CD1c-positive myeloid dendritic cell (primary cell): ENCODE measurements around the gene GATA2.

Source experiments
- DNase-seq: peaks from one replicate; pipeline ENCODE4 v3.0.0-alpha.2; 2016; ENCODE audit errors: extremely low spot score

The GATA2 gene

DNA sequence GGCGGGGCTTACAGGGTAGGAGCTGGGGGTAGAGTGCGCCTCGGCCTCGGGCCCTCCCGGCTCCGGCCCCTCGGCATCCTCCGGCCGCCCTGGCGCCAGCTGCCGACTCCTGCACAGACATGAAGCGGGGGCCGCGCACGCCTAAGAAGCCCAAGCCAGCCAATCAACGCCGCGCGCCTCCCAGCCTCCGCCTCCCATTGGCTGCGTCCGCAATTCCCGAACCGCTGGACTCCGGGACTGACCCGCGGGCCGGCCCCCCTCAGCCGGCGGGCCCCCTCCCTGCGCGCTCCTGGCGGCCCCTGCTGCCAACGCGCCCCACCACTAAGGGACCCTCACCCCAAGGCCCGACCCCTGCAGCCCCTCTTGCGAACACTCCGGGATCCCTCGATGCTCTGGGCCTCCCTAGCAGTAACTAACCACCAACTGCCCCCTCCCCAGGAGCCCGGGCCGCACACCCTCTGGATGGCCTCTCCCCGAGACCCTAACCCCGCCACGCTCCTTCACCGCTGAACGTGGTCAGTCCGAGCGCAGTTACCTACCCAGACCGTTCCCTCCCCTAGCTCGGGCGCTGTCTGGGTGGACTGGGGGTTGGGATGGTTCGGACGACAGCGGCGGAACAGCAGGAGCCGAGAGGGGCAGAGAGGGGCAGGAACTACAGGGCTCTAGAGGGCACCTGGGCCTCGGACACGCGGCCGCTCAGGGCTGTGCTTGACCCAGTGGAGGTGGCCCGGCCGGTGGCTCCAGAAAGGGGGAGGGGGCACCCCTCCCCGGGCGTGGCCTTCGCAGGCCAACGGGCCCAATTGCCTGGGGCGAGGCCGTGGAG lies 5.0 kb downstream of the GATA2 start:
- peak; percentile 62 for DNase-seq

DNA sequence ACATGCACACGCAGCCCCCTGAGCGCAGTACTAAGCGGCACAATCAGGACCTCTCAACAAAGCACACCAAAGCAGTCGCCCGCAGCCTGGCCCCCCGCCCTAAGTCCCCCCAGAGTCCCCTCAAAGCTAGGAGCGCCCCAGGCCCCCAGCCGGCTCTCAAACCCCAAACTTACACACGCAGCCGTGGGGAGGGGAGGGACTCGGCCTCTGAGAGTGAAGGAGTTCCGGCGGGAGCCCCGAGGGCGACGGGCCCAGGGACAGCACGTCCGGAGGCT lies 5.5 kb downstream of the GATA2 start:
- DNase-seq = no peak

- peak; percentile 15 for DNase-seq
These were observed 6.1 kb downstream of the GATA2 start for GRCh38 chr3:128486681-128487537.

GRCh38 chr3:128486205-128486628 lies 6.8 kb downstream of the GATA2 start:
- no peak for DNase-seq

- DNase-seq = no peak
These were observed 7.5 kb downstream of the GATA2 start for GRCh38 chr3:128485282-128486204.

DNA sequence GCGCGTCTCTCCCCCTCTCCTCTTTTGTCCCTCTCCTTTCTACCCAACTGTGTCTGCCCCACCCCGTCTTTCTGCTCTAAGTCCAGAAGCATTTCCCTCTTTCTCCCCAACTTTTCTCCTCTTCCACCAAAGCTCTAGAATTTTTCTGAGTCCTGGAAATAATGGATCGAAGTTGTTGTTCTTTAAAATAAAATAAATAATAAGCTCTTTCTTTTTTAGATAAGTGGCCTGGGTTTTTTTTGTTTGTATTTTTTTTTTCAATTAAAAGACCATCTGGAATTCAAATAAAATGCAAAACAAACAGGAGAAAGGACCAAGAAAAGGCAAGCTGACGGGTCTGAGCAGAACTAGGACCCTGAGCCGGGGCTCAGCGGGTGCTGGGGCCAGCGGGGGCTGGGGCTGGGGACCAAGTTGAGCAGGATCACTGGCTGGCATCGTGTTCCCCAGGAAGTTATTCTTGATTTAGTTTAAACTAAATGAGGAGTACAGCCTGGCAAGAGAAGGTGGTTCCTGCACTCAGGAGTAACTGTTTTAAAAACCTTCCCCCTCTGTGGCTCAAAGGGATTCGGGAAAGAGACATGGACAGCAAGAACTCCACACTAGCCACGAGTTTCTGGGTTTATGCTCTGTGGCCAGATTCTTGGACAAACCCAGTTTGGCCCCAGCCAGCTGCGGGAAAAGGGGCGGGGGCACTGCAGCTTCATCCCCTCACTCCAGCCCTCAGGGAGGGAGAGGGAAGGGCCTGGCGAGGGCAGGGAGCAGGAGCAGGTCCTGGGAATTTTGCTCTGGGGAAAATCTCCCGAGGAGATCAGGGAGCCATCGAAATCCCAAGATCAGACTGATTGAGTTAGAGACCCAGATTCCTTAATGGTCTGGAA lies 8.4 kb downstream of the GATA2 start:
- no peak for DNase-seq

GRCh38 chr3:128483657-128484403 lies 9.2 kb downstream of the GATA2 start:
- DNase-seq = no peak

- peak; percentile 15 for DNase-seq
These were observed 10.0 kb downstream of the GATA2 start for GRCh38 chr3:128482666-128483656.

GRCh38 chr3:128482175-128482574 lies 10.8 kb downstream of the GATA2 start:
- DNase-seq = no peak

DNA sequence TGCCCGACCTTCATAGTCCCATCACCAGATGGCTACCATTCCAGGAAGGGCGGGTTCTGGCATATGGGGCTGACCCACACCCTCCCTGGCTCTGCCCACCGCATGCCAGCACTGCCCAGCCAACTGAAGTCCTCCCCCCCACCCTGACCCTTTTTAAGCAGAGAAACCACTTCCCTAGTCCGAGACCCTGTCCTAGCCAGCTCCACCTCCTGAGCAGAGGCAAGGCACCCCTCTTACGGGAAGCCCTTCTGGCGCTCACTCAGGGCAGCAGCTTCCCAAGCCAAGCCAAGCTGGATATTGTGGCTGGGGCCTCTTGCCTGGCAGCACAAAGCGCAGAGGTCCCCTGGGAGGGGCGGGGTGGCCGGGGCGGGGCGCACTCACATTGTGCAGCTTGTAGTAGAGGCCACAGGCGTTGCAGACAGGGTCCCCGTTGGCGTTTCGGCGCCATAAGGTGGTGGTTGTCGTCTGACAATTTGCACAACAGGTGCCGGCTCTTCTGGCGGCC lies 11.5 kb downstream of the GATA2 start:
- no peak for DNase-seq

DNA sequence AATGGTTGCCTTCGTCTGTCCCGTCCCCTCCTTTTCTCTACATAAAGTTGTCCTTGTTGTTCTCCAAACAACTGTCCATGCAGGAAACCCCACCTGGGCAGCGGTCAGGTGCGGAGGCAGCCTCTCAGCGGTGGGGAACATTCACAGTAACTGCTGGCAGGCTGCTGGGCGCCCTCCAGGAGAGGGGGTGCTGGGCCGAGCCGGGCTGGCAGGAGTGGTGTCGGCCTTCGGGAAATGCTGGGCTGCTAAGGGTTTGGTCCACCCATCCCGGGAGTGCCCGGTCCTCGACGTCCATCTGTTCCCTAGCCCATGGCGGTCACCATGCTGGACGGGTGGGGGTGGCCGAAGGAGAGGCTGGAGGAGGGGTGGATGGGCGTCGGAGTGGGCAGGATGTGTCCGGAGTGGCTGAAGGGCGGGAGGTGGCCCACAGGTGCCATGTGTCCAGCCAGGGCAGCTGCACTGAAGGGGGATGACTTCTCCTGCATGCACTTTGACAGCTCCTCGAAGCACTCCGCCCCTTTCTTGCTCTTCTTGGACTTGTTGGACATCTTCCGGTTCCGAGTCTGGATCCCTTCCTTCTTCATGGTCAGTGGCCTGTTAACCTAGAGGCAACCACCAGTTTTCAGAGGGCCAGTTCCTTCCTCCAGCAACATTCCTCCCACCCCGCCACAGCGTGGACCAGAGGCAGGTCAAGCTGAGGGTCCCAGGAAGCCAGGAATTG lies 12.1 kb downstream of the GATA2 start:
- DNase-seq = no peak

GRCh38 chr3:128480278-128480677 lies 12.7 kb downstream of the GATA2 start:
- no peak for DNase-seq

DNA sequence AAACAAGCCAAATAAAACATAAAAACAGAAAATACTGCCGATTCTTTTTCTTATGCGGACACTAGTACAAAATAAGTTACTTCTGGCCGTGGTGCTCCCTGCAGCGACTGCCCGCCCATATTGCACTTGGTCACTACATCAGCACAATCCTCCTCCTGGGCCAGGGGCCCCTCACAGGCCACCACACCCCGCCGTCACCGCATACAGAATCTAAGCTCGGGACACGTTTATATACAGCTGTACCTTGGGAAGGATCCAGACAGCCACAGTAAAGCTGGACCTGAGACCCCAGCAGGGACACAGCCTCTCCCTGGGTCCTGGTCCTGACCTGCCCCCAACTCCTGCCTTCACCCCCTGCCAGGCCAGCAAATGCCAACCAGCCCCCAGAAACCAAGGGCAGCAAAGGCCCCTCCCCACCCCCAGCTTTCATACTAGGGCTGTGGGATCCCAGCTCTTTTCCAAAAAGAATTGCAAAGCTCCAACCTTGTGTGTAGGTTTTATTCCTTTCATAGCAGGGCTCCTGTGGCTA lies 13.4 kb downstream of the GATA2 start:
- no peak for DNase-seq

DNA sequence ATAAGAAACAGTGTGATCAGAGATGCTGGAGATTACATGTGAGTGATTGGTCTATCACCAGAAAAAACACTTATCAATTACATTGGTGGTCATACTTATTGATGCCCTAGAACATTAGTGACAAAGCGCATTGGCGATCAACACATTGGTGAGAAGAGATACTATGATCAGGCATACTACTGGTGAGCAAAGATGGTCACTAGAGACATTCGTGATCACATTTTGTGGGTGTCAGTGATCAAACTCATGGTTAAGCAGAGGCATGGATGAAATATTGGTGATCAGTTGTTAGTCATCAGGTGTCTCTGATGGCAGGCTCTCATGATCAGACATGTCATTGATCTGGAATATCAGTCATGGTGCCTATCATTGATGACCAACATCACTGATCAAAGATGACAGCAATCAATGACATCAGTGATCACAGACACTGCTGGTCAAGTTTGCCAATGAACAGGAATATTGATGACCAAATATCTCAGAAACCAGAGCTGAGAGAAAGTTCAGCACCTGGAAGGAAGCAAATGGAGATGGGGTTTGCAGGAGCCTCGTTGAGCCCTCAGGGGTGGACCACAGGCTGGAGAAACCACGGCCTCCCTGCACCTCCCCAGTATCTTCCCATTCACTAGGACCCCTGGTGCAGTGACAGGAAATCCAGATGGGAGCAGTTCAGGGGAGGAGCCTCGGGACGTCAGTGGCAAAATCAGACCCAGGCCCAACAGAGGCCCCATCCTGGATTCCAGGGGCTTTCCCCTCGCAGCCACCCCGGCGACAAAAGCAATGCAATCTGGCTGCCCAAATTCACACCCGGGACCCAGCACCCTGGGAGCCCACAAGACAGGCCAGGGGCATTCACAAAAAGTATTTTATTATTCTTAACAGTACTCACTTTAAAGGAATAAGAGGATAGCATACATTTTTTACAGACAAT lies 14.2 kb downstream of the GATA2 start:
- DNase-seq = no peak

- DNase-seq = no peak
These were observed 16.3 kb downstream of the GATA2 start for GRCh38 chr3:128476659-128477058.

DNA sequence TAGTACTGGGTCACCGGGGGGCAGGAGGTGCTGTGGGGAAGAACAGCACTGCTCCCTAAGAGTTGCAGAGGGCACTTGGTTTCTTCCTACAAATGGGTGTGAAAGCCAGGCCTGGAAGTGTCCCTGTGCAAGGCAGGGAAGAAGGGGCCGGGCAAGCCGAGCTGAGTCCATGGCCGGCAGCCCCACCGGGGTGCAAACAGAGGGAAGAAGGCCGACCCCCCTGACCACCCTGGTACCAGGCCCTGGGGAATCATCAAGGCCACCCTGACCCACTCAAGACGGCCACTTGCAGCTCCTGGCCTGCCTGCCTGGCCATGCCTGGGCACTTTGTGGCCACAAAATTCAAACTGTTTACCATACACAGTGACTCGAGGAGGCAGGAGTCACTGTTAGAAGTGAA lies 17.6 kb downstream of the GATA2 start:
- DNase-seq = no peak

DNA sequence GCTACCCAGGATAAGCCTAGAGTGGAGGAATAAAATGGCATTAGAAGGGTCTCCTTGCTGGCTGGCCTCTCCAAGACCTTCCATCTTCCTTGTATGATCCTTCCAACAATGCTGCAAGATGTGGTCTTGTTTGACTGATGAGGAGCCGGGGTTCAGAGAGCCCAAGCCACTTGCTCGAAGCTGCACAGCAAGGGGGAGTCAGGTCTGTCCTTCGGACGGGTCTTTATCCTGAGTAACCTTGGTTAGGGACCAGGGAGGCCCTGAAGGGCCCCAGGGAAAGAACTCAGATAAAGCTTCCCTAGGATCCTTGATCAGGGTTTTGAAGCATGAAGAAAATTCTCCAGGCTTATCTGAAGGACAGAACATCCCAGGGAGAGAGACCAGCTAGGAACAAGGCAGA lies 19.3 kb downstream of the GATA2 start:
- DNase-seq = no peak
